VCaP (cell line): Measurements from ENCODE around the gene CIPC.

Source experiments
- H3K27ac ChIP-seq: fragments of 450-650 bp; 2 replicates; pipeline ENCODE4 v1.5.1; 2017
- TF ChIP-seq, protein P1 (sequence below): fragments of 450-650 bp; conservative IDR thresholded peaks from 2 replicates; pipeline ENCODE4 v1.5.1; 2017; ENCODE audit warnings: mild to moderate bottlenecking, moderate library complexity

CIPC gene

DNA sequence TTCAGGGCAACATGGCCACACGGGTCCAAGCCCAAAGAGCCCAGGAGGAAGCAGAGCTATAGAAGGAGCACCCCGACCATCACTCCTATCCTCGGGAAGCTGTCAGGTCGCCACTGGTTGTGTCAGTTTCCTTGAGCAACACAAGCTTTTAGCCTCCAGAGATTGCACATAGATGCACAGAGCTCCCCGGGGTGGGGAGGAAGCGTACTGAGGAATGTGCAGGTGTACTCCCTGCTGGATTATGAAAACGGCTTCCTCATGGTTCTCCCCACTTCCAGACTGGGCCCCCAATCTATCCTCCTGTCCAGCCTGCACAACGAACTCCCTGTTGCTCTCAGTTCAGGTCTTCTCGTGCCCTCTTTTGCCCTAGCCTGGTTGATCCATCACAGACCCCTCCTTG, 39.3 kb upstream of the CIPC start:
- TF ChIP-seq, protein P1, sequence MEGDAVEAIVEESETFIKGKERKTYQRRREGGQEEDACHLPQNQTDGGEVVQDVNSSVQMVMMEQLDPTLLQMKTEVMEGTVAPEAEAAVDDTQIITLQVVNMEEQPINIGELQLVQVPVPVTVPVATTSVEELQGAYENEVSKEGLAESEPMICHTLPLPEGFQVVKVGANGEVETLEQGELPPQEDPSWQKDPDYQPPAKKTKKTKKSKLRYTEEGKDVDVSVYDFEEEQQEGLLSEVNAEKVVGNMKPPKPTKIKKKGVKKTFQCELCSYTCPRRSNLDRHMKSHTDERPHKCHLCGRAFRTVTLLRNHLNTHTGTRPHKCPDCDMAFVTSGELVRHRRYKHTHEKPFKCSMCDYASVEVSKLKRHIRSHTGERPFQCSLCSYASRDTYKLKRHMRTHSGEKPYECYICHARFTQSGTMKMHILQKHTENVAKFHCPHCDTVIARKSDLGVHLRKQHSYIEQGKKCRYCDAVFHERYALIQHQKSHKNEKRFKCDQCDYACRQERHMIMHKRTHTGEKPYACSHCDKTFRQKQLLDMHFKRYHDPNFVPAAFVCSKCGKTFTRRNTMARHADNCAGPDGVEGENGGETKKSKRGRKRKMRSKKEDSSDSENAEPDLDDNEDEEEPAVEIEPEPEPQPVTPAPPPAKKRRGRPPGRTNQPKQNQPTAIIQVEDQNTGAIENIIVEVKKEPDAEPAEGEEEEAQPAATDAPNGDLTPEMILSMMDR, result no peak
- no peak overlapping the region for H3K27ac ChIP-seq

DNA sequence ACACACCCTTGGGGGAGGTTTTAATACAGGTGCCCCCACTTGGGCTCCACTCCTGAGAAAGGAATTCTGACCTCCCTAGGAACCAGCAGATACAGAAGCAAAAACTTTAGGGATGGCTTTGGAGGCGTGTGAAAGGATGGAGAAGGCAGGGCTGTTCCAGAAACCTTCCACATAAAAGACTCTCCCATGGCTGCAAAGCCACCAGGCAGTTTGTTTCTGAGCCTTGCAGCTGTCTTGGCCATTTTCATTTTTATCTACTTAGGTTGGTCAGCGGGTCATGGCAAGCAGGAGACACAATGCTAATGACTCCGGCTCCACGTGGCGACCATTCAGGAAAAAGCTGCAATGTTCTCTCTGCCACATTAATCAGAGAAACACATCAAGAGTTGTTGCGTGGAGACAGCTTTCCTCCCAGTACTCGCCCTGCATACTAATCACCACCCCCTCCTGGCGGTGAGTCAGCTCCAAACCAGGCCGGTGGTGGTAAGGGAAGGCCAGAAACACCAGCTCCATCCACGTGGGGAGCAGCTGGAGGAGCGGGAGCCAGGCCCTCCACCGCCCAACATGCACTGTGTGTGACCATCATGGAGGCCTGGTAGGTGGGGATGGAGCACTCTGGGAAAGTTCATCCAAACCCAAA, 38.7 kb upstream of the CIPC start:
- TF ChIP-seq, protein P1, result no peak
- H3K27ac ChIP-seq, result no peak overlapping the region

DNA sequence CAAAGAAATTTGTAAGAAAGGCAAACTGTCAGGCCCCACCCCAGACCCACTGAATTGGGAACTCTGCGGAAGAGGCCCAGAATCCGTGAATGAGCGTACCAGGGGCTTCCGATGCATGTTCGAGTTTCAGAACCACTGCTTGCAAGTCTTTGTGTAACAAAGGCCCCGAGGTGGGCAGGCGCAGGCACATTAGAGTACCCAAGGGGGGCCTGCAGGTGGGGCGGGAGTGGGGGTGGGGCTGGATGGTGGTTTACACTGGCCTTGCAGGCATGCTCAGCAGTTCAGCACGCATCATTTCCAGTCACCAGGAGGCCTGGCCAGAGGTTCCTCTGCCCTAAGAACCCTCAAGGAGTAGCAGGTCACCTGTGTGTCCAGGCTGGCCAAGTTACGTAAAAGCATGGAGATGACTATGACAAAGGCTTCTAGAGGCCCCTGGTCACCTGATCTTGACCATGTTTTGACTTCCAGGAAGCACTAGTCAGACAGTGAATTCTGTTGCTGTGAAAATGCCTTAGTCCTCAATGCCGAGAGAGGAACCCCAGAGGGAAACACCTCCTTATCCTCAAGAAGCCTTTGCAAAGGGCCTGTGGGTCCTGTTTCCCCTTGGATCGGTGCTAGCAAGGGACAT, 36.3 kb upstream of the CIPC start:
- H3K27ac ChIP-seq, result no peak overlapping the region
- TF ChIP-seq, protein P1, result no peak

DNA sequence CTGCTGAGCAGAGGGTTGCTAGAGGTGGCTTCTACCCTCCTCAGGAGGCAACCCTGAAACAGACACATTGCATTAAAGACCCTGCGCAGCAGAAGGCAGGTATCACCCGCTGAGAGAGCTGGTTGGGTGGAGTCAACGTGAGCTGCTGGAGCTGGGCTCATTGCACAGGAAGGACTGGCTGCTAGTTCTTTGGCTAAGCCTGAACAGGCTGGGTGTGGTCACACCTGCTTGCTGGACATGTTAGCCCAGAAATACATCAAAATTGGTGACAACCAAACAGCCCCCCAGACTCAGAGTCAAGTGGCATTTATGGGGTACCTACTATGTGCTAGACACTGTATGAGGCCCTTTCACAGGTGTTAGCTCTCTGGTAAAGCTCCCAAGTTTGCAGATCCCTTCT, 35.8 kb upstream of the CIPC start:
- no peak overlapping the region for H3K27ac ChIP-seq
- TF ChIP-seq, protein P1, result no peak

DNA sequence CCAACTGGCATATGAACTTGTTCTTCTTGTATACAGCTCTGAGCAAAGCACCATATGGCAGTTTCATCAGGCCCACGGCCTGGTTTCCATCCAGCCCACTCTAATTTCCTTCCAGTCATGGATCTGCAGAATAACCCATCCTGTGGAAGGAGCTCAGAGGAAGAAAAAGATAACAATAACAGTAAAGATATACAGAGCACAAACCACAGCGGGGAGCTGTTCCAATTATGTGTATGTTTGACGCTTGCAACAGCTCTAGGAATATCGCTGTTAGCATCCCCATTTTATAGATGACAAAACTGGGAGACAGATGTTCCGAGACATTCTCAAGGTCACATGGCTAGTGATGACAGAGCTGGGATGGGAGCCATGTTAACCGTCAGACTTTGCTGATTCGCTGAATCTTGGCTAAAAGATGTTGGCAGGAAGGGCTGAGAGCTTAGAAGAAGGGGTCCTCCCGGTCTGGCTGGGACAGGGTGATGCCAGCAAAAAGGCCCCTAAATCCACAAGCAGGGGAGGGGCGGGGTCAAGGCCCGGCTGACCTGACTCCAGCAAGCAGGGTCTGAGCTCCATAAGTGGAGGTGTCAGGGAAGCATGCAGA, 34.4 kb upstream of the CIPC start:
- no peak overlapping the region for H3K27ac ChIP-seq

DNA sequence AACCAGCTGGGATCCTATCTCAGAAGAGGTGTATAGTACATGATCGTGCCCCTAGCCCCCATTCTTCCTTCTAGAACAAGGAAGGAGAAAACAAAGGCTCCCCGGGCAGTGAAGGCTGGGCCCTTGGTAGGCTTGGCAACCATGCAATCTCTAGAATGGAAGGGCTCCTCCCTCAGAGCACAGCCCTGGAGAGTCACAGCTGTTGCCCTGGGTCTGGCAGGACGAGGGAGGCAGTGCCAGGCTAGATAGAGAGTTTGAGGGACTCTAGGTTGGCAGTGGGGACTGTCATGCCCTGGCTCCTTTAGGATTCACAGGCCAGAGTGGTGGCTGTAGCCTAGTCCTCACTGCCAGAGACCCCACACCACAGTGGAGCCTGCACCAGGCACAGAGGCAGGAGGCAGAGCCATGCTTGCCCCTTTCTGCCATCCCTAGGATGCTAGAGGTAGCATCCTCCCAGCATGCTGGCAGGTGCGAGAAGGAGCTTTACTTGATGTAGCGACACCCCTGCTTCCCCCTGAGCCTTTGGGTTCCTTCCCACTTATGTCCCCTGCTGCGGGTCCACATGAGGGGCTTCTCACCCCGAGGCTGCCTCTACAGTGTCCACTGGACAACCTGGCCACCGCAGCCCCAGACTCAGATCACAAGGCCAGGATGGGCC, 33.4 kb upstream of the CIPC start:
- TF ChIP-seq, protein P1, result no peak
- H3K27ac ChIP-seq, result no peak overlapping the region

More for the DNA sequence above, 34.4 kb upstream of the CIPC start:
- TF ChIP-seq, protein P1, result no peak

DNA sequence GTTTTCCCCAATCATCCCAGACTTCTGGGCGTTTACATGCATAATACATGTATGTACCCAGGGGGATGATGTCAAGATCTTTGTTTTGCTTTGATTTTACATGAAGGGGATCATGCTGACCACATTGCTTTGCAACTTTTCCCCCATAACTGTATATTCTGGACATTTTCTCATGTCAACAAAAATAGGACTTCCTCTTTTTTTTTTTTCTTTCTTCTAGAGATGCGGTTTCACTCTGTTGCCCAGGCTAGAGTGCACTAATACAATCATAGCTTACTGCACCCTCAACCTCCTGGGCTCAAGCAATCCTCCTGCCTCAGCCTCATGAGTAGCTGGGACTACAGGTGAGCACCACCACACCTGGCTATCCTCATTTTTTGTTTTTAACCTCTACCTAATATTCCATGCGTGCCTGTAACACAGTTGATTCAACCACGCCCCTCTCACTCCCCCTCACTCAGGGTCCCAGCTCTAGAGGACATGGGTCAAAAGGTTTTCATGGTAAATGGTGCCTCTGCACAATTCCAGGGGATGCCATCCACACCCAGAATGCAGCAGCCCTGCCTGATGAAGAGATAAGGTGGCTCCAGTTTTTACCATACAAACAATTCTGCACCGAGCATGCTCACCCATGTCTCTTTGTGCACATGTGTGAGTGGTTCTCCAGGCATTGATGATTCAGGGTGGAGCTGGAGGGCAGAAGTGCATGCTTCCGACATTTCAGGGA, 32.0 kb upstream of the CIPC start:
- TF ChIP-seq, protein P1, result no peak
- no peak overlapping the region for H3K27ac ChIP-seq
